ENCODE measurements around the gene SMYD3.

DNA sequence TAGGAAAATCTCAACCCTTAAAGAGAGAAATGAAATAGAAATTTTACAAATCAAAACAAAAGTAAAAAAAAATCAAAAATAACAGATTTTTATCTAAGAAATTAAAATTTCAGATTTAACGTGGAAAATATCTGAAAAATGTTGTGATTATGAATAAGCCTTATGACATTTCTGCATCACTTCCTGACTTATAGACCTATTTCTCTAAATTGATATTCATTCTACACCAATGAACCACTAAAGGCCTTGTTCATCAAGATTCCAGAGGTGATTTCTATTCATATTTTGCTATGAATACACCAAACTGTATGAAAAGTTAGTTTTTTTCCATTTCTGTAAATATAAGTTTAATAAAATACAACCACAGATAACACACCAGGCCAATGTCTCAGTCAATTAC is 261.5 kb downstream of the SMYD3 start:
- TF ChIP-seq POLR2A (IDR thresholded peaks at IDR 0.05) (no peak), CTCF (IDR thresholded peaks at IDR 0.05) (no peak), POLR2AphosphoS5 (IDR thresholded peaks at IDR 0.05) (no peak)
